Kidney epithelial cell (primary cell): Measurements from ENCODE around the gene ZNF780B. TPM values are rescaled to one million over a fixed set of nuclear protein-coding genes. Genes with fewer than 3 reads are reported as not detected.

Source experiments
- DNase-seq: peaks from one replicate; pipeline ENCODE4 v3.0.0-alpha.2; 2010; ENCODE audit warnings: low read depth
- H3K27me3 ChIP-seq: 2 replicates; pipeline ENCODE4 v1.6.0; 2011; ENCODE audit warnings: low read length; ENCODE audit not compliant: control insufficient read depth, insufficient read depth
- H3K36me3 ChIP-seq: 2 replicates; pipeline ENCODE4 v1.5.1; 2011; ENCODE audit warnings: low read length; ENCODE audit not compliant: control insufficient read depth, insufficient read depth
- H3K4me3 ChIP-seq: 2 replicates; pipeline ENCODE4 v1.5.1; 2011; ENCODE audit warnings: low read depth, mild to moderate bottlenecking, control low read depth, low read length
- CTCF ChIP-seq: IDR thresholded peaks from 2 replicates; pipeline ENCODE4 v1.5.1; 2011; ENCODE audit warnings: mild to moderate bottlenecking, moderate library complexity, low read length, control low read depth, inconsistent platforms; ENCODE audit not compliant: insufficient read depth, poor library complexity, severe bottlenecking
- total RNA-seq: library from RNA; depleted of rRNA; stranded (reverse); fragments of >200 nt; gene quantifications from 2 replicates; pipeline ENCODE4 v1.2.3, GENCODE V29; 2015

Gene ZNF780B
- 4.1 and 12.4 TPM in 2 replicates for total RNA-seq

GRCh38 chr19:40055832-40056504 is at the start of gene ZNF780B:
Gene ZNF780B, minus strand, starts transcription at chr19:40056231. Its CDS starts 5,899 bp downstream, at chr19:40050332.
- H3K4me3 ChIP-seq = peak within 1 kb of the TSS; percentile 70
- TF ChIP-seq CTCF = no peak
- no peaks in the 10 kb centered on the region for H3K36me3 ChIP-seq
- H3K27me3 ChIP-seq = no peaks in the 10 kb centered on the region
- peak; percentile 14 for DNase-seq

- DNase-seq = no peak
- no peak for TF ChIP-seq CTCF
- Histone ChIP-seq H3K4me3 (no peak overlapping the region), H3K36me3 (no peaks in the 10 kb centered on the region), H3K27me3 (no peaks in the 10 kb centered on the region)
Measured at GRCh38 chr19:40104754-40105153, 48.7 kb upstream of the ZNF780B start.

- Histone ChIP-seq H3K27me3 (no peaks in the 10 kb centered on the region), H3K4me3 (no peak overlapping the region), H3K36me3 (no peaks in the 10 kb centered on the region)
- DNase-seq = no peak
- no peak for TF ChIP-seq CTCF
Measured at GRCh38 chr19:40103600-40103999, 47.6 kb upstream of the ZNF780B start.

DNA sequence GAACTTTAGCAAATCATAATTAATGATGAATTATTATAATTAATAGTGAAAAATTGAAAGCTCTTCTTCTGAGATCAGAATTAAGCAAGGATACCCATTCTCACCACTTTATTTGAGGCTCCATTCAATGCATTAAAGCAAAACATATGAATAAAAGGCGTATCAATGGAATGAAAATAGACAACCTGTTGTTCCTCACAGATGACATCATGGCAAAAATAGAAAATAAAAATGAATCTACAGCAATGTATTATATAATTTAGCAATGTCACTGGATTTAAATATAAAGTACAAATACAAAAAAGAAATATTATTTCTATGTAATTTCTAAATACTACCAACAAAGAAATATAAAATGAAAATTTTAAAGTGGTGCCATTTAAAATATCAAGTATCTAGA is 45.8 kb upstream of the ZNF780B start:
- H3K36me3 ChIP-seq = no peaks in the 10 kb centered on the region
- TF ChIP-seq CTCF = no peak
- H3K4me3 ChIP-seq = no peak overlapping the region
- DNase-seq = no peak
- no peaks in the 10 kb centered on the region for H3K27me3 ChIP-seq

GRCh38 chr19:40093416-40093815 is 37.4 kb upstream of the ZNF780B start:
- Histone ChIP-seq H3K36me3 (no peaks in the 10 kb centered on the region), H3K4me3 (no peak overlapping the region), H3K27me3 (no peaks in the 10 kb centered on the region)
- TF ChIP-seq CTCF = no peak
- DNase-seq = no peak
